ENCODE data around the gene SYT12. TPM values are rescaled to one million over a fixed set of nuclear protein-coding genes. Genes with fewer than 3 reads are reported as not detected.

SYT12 gene
- total and polyA plus RNA-seq, 2 of the 4 experiments (the other 2 are of a cell fraction) = 0.54 to 0.74 TPM

DNA sequence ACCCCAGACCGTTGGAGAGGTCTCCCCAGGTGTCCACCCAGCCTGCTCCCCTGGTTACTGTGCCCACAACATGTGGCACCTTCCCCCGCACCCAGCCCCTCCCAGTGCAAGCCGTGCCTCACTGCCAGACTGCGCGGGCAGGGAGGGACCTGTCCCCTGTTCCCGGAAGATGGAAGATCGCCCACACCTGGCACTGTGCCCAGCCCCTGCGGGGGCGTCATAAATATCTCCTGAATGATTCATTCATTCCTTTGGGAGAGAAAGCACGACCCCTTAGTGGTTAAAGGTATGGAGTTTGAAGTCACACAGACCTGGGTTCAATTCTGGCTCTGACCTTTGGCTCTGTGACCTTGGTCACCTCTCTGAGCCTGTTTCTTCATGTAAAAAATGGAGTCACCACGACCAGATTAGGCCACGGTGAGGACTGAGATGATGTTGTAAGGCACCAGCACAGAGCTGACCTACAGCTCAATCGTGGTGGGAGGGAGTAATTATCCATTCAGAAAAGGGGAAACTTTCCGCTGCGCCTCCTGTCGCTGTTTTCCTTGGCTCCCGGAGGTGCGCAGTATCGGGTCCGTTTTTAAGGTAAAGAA lies 497 bp upstream of the SYT12 start:
- peak; percentile 52 for DNase-seq
- 0 out of 2 replicates have a peak overlapping the region, but pooled peaks have one; percentile 27 for H3K4ac ChIP-seq (ENCODE audit: low read depth, low read length)
- no peak overlapping the region for H3K27ac ChIP-seq (ENCODE audit: insufficient read depth, low read length)
- H3K4me3 ChIP-seq (ENCODE audit: insufficient read depth, low read depth, low read length) = no peak overlapping the region
- no peak overlapping the region for H2BK5ac ChIP-seq (ENCODE audit: low read depth, low read length, poor library complexity, severe bottlenecking)
- 53% methylated on average over 8 of the region's 20 CpGs; no CpG with 5 or more reads in 1 of the 2 experiments for whole genome bisulfite sequencing, 2 experiments (ENCODE audit: extremely low coverage in 2 of 2, insufficient read length in 1 of 2)
- peak overlapping the region; percentile 37; the same call in 1 of the 2 replicates for H2AK5ac ChIP-seq (ENCODE audit: low read depth, low read length)
- 0 out of 2 replicates have a peak overlapping the region, but pooled peaks have one; percentile 1 for H4K91ac ChIP-seq (ENCODE audit: insufficient read depth, low read depth, low read length)
- peak overlapping the region; percentile 51 for H3K4me2 ChIP-seq (ENCODE audit: low read depth, low read length)
- ChIA-PET CTCF (interaction anchor here (0.8 to 0.9 kb wide), 2 partner anchors 13 to 19 kb away, joined by 3 read pairs; no protein-coding TSS in a partner anchor), POLR2A (ENCODE audit: unreplicated experiment) (interaction anchor here (0.6 kb wide), 1 partner anchor 462 kb away, joined by 3 read pairs; no protein-coding TSS in a partner anchor)
- H4K8ac ChIP-seq (ENCODE audit: low read depth in 2 of 2, low read length in 2 of 2) = peak overlapping the region in 1 of 2 experiments; percentile 52; a peak in 1 of 4 replicates
- H3K9me3 ChIP-seq (ENCODE audit: control insufficient read depth, insufficient read depth, low read length) = no peaks in the 10 kb centered on the region
- BruUV-seq (replicated peaks) = no TSS peak
- H3K27me3 ChIP-seq (ENCODE audit: control insufficient read depth, insufficient read depth, low read length) = peaks cover 12% of the 10 kb centered on the region
- no peak overlapping the region for H3K9ac ChIP-seq (ENCODE audit: low read depth, low read length)
- 0 out of 2 replicates have a peak overlapping the region, but pooled peaks have one; percentile 57 for H2BK20ac ChIP-seq (ENCODE audit: low read depth, low read length)
- no peaks in the 10 kb centered on the region for H3K9me1 ChIP-seq (ENCODE audit: insufficient read depth, low read length)
- H3K79me1 ChIP-seq (ENCODE audit: low read depth in 1 of 2, low read length in 2 of 2) = no peaks in the 10 kb centered on the region
- H3K18ac ChIP-seq (ENCODE audit: low read depth, low read length) = peak overlapping the region; percentile 23; the same call in 1 of the 2 replicates
- peak overlapping the region; percentile 89 for H2AK9ac ChIP-seq (replicated peaks; ENCODE audit: low read depth, low read length, poor library complexity)
- dilution Hi-C loops (cut with HindIII; ENCODE audit: low sequenced_read_pairs, unreplicated experiment) = no loop called here
- 0 out of 3 replicates have a peak overlapping the region, but pooled peaks have one; percentile 27 for H2BK15ac ChIP-seq (ENCODE audit: low read depth, low read length)
- H2BK120ac ChIP-seq (ENCODE audit: low read depth, low read length) = peak overlapping the region; percentile 33; the same call in 1 of the 2 replicates
- H3K4me1 ChIP-seq (ENCODE audit: control insufficient read depth, insufficient read depth, low read length) = peaks cover 9% of the 10 kb centered on the region; the same call in 1 of the 2 replicates
- 0 out of 2 replicates have a peak, but pooled peaks have one; percentile 7 for ATAC-seq (ENCODE audit: low read depth)
- no peak overlapping the region for H3K56ac ChIP-seq (ENCODE audit: extremely low read depth, insufficient read depth, low read length)
- H4K20me1 ChIP-seq (ENCODE audit: insufficient read depth, low read length) = no peaks in the 10 kb centered on the region
- intact Hi-C loops (cut with micrococcal nuclease) = no loop called here
- in situ Hi-C loops (cut with MboI; ENCODE audit: low sequenced_read_pairs) = no loop called here
- no peak overlapping the region for H3K23ac ChIP-seq (ENCODE audit: low read depth, low read length)
- H3K14ac ChIP-seq (replicated peaks; ENCODE audit: low read depth, low read length) = no peak overlapping the region
- no peaks in the 10 kb centered on the region for H3K36me3 ChIP-seq (ENCODE audit: control insufficient read depth, insufficient read depth, low read length)
- H4K5ac ChIP-seq (ENCODE audit: low read depth, low read length) = no peak overlapping the region; the same call in 1 of the 2 replicates
- H2AFZ ChIP-seq (replicated peaks; ENCODE audit: low read length, poor library complexity) = peak overlapping the region; percentile 89
- TF ChIP-seq MAFK (IDR thresholded peaks at IDR 0.05; ENCODE audit: low read depth, low read length) (no peak), CHD1 (IDR thresholded peaks at IDR 0.05; ENCODE audit: low read depth, low read length) (no peak), MAZ (IDR thresholded peaks at IDR 0.05; ENCODE audit: borderline replicate concordance, low read depth, low read length) (no peak), POLR2A (IDR thresholded peaks at IDR 0.05; ENCODE audit: low read depth, low read length) (no peak), RCOR1 (IDR thresholded peaks at IDR 0.05; ENCODE audit: insufficient replicate concordance, low read length) (no peak), MXI1 (IDR thresholded peaks at IDR 0.05; ENCODE audit: borderline replicate concordance, low read depth, low read length) (no peak), NFE2L2 (IDR thresholded peaks at IDR 0.05; ENCODE audit: low read depth, low read length) (no peak), SMC3 (IDR thresholded peaks at IDR 0.05; ENCODE audit: low read depth, low read length) (no peak), RFX5 (IDR thresholded peaks at IDR 0.05; ENCODE audit: low read depth, low read length) (no peak), CEBPB (IDR thresholded peaks at IDR 0.05; ENCODE audit: low read depth, low read length) (no peak), BHLHE40 (IDR thresholded peaks at IDR 0.05; ENCODE audit: low read depth, low read length) (no peak), RAD21 (IDR thresholded peaks at IDR 0.05; ENCODE audit: low read length) (no peak), CTCF (conservative IDR thresholded peaks at IDR 0.05; ENCODE audit: low read depth, low read length) (no peak)
- TF ChIP-seq, protein P1, sequence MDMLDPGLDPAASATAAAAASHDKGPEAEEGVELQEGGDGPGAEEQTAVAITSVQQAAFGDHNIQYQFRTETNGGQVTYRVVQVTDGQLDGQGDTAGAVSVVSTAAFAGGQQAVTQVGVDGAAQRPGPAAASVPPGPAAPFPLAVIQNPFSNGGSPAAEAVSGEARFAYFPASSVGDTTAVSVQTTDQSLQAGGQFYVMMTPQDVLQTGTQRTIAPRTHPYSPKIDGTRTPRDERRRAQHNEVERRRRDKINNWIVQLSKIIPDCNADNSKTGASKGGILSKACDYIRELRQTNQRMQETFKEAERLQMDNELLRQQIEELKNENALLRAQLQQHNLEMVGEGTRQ (IDR thresholded peaks at IDR 0.05; ENCODE audit: low read depth, low read length) = no peak
